GM12874 (cell line): Measurements from ENCODE around the gene LOXL4.

Experiments
- TF ChIP-seq, protein P1 (sequence below): IDR thresholded peaks from 2 replicates; pipeline ENCODE4 v1.5.1; 2011; ENCODE audit warnings: low read depth, mild to moderate bottlenecking, control low read depth, low read length, moderate library complexity; ENCODE audit not compliant: insufficient read depth

The LOXL4 gene

DNA sequence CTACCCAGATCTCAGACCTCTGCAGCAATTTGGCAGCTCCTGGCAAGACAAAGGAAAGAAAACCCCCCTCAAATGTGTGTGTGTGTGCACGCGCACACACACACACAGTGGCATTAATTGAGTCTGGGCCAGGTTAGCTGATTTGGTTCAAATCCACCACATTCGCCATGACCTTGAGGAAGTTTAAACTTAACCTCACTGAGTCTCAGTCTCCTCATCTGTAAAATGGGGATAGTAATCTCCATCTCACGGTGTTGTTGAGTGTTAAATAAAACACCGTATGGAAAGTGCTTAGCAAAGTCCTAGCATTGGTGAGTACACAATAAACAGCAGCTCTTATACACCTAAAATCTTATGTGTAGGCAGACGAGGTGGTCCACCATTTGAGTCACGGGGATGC is 4.9 kb downstream of the LOXL4 start:
- TF ChIP-seq, protein P1, sequence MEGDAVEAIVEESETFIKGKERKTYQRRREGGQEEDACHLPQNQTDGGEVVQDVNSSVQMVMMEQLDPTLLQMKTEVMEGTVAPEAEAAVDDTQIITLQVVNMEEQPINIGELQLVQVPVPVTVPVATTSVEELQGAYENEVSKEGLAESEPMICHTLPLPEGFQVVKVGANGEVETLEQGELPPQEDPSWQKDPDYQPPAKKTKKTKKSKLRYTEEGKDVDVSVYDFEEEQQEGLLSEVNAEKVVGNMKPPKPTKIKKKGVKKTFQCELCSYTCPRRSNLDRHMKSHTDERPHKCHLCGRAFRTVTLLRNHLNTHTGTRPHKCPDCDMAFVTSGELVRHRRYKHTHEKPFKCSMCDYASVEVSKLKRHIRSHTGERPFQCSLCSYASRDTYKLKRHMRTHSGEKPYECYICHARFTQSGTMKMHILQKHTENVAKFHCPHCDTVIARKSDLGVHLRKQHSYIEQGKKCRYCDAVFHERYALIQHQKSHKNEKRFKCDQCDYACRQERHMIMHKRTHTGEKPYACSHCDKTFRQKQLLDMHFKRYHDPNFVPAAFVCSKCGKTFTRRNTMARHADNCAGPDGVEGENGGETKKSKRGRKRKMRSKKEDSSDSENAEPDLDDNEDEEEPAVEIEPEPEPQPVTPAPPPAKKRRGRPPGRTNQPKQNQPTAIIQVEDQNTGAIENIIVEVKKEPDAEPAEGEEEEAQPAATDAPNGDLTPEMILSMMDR = no peak

DNA sequence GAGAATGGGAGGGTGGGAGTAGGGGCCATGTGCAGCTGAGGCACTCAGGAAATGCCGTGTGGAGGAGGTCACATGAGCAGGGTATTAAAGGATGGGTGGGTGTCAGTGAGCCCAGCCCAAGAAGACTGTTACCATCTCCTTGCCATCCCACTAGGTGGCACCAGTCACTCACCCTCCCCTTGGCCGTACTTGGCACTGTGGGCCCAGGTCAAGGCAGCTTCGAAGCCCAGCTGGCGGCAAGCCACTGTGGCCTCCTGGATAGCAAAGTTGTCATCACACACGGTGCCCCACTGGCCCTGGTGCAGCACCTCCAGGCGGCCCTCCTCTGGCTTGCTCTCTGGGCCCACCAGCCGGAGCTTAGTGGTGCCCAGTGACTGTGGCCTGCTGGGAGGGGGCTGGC is 5.4 kb downstream of the LOXL4 start:
- TF ChIP-seq, protein P1 = peak; percentile 34; the same call in 1 of the 2 replicates

DNA sequence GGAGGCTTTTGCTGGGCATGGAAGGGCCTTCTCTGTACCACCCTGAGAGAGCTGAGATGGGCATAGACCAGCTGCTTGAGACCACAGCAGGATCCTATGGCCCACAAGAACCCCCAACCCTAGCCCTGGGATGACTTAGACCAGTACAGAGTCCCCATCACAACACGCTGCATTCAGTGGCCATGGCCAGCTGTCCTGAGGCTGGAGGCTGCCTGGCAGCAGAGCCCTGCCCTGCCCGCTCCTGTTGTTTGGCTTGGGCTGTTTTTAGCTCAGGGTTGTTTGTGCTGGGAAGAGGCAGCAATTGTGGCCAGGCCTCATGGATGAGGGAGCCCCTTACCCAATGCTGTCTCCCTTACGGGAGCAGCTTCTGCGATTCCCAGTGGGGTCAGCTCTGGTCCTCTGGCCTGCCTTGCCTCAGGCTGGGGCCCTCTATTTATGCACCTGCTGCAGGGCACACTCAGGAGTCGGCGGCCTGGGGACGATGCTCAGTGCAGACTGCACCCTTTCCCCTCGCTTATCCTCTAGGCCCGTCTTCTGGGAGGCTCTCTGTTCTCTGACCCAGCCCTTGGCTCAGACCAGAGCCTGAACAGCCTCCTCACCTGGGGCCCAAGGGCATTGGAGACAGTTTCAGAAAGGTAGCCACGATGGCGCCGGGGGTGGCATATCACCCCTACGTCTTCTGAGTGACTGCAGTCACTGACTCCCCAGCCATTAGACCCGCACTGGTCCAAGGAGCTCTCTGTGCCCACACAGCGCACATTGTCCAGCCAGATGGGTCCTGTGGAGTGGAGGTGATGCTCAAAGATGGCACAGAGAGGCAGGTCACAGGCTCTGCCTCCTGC is 6.3 kb downstream of the LOXL4 start:
- TF ChIP-seq, protein P1 = no peak

DNA sequence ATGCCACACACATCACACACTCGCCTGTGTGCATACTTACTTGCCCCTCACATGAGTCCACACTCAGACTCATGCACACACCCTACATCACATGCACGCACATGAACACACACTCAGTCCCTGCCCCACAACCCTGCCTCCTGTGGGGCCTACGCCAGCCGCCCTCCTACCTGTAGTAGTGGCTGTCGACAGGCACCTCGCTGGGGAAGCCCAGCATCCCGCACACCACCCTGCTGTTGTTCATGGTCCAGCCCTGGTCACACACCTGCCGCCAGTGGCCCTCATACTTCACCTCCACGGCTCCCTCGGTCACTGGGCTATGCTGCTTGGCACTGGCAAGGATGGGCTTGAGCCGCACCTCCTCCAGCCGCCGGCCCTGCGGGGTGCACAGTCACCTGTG is 7.2 kb downstream of the LOXL4 start:
- TF ChIP-seq, protein P1 = no peak

DNA sequence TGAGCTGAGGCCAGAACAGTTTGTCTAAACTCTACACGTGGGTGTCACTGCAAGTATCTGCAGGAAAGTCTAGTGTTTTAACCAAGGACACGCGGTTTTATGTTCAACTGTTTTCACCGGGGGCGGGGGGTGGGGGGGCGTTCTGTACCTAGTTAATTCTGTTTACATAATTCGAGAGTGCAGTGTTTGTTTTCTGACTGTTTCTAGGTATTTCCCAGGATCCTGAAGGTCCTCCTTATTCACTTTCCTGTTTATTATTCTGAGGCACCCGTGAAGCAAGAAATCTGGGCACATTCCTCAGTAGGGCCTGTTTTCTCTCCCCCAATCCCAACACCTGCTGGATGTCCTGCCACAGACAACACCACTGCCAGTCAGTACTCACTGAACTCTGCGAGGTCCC is 7.6 kb downstream of the LOXL4 start:
- TF ChIP-seq, protein P1 = no peak

DNA sequence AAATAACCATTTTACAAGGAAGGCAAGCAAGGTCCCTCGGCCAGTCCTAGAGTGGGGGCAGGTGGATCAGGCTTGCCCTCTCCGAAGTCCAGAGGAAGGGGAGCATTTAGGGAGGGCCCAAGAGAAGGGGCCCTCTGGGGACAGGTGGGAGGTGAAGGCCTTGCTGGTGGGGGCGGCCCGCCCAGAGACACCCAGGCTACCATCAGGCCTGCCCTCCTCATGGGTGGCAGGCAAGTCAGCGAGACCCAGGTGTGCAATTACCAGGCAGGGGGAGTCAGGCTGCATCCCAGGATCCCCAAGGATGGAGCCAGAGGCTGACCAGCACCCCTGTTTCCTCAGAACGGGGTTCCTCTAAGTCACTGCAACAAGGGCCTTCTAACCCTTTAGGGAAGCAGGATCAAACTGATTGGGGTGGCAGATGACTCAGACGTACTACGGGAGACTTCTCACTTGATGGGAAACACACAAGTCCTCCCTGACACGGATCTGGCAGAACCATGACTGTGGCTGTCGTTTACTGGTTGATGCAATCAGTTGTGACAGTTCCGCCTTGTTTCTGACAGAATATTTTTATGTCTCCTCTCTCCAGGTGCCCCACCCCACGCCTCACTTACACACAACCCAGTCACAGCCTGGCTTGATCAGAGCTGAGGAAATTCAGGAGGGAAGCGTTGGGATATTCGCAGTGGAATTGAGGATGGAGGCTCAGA is 8.2 kb downstream of the LOXL4 start:
- TF ChIP-seq, protein P1 = no peak

DNA sequence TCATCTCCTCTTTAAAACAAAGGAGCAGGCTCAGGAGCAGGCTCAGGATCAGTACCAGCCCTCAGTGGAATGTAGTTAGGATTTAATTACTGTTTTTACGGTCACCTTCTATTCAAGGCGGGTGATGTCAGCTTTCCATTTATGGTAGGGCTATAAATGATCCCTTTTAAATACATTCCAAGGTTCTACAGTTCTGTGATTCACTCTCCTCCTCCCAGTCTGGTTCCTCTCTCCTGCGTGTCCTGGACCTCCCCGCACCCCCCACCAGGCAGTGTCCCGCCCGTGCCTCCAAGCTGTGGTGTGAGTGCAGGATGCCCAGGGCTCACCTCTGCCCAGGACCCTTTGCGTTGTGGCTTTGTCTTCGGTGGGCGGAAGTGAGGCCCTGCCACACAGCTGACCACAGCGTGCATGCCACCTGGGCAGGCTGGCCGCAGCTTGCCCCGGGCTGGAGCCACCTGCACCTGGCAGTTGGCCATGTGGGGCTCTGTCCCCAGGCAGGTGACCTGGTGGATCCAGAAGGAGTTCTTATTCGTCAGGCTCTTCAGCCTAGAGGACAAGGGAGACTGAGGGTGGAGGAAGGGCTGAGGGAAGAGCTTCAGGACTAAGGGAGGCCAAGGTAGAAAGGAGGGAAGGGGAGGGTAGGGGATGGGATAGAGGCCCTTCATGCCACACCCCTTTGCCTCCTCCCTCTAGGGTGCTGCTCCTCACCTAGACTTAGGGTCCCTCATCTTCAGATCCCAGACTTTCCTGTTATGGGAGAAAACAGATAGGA is 9.1 kb downstream of the LOXL4 start:
- TF ChIP-seq, protein P1 = no peak
